Muscle of back (tissue), 11 donors: ENCODE results near the gene CCR3. TPM values are rescaled to one million over a fixed set of nuclear protein-coding genes. Genes with fewer than 3 reads are reported as not detected.

Experiments
- DNase-seq, 3 donors: peaks; one replicate each; pipeline versions ENCODE4 v3.0.0 to v3.0.0-alpha.2; 2013
- polyA plus RNA-seq, 10 donors: library from polyadenylated mRNA; unstranded; fragments of 120-200 nt; gene quantifications; one replicate each; pipeline ENCODE4 v1.2.1, GENCODE V29; 2013; ENCODE audit not compliant: insufficient read length in 10 of 10

Gene CCR3
- polyA plus RNA-seq, 10 donors: 0.10 to 0.25 (median 0.20) TPM; not detected in 7

GRCh38 chr3:46297658-46298423, 55.6 kb downstream of the CCR3 start:
- no peak for DNase-seq

GRCh38 chr3:46298871-46299607, 56.8 kb downstream of the CCR3 start:
- DNase-seq: no peak

GRCh38 chr3:46299608-46300460, 57.6 kb downstream of the CCR3 start:
- no peak for DNase-seq

- DNase-seq: no peak
These were observed 58.2 kb downstream of the CCR3 start for GRCh38 chr3:46300461-46300789.

- DNase-seq: no peak
These were observed 59.0 kb downstream of the CCR3 start for GRCh38 chr3:46301122-46301835.

- DNase-seq: no peak
These were observed 61.0 kb downstream of the CCR3 start for GRCh38 chr3:46303240-46303639.

GRCh38 chr3:46304739-46305138, 62.5 kb downstream of the CCR3 start:
- no peak for DNase-seq

- DNase-seq: peak; percentile 5 to 41 (median 30)
These were observed 70.7 kb downstream of the CCR3 start for GRCh38 chr3:46312991-46313390.

- DNase-seq: no peak
These were observed 72.3 kb downstream of the CCR3 start for GRCh38 chr3:46314517-46314916.

- no peak for DNase-seq
These were observed 73.9 kb downstream of the CCR3 start for GRCh38 chr3:46316206-46316605.

Other genes starting within 250 kb of the CCR3 start
- gene FYCO1, start 246.6 kb upstream of the CCR3 start, polyA plus RNA-seq: 10 to 100 TPM; 23.2 to 39.4 (median 30.1) TPM
- under 1 TPM; 0.05 to 0.90 (median 0.19) TPM for gene XCR1, start 215.0 kb upstream of the CCR3 start, polyA plus RNA-seq
- 1 to 10 TPM; 2.4 to 4.9 (median 3.6) TPM for gene CCR1, start 34.1 kb upstream of the CCR3 start, polyA plus RNA-seq
- 1 to 10 TPM in 4 of 10 donors, under 1 TPM in 6; 0.56 to 2.0 (median 0.92) TPM for gene CCR2, start 111.7 kb downstream of the CCR3 start, polyA plus RNA-seq
- 1 to 10 TPM in 1 of 10 donors, under 1 TPM in 9; 0.13 to 1.3 (median 0.42) TPM for gene CCR5, start 128.5 kb downstream of the CCR3 start, polyA plus RNA-seq
- gene CCRL2, start 164.8 kb downstream of the CCR3 start, polyA plus RNA-seq: under 1 TPM; 0.35 to 0.78 (median 0.59) TPM
- gene LTF, start 222.4 kb downstream of the CCR3 start, polyA plus RNA-seq: 1 to 10 TPM; 1.2 to 3.9 (median 1.9) TPM